ENCODE results near the gene SPINT2. TPM values are rescaled to one million over a fixed set of nuclear protein-coding genes. Genes with fewer than 3 reads are reported as not detected.
A peak's percentile ranks its signal among the peaks of the same experiment; 100 is the strongest.

The SPINT2 gene
- total RNA-seq, 2 donors from 2014 or later, result 415 to 487 TPM

DNA sequence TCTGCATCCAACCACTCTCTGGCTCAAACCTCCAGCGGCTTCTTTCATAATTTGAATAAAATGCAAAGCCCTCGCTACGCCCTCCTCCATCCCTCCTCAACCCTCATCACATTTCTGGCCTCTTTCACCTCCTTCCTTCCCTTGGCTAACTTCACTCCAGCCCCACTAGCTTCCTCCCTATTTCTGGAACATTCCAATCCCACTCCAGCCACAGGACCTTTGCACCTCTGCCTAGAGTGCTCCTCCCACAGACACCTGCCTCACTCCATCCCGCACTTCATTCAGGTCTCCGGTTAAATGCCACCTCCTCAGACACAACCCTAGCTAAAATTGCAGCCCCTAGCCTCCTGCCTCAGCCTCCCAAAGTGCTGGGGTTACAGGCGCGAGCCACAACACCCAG lies 32.5 kb upstream of the SPINT2 start:
- Mint-ChIP-seq H3K9me3 (no peaks in the 10 kb centered on the region), H3K27me3 (ENCODE audit: insufficient read depth) (peaks cover 59% of the 10 kb centered on the region), H3K4me1 (no peaks in the 10 kb centered on the region), H3K36me3 (ENCODE audit: low read depth) (no peaks in the 10 kb centered on the region), H3K27ac (no peak overlapping the region), H3K4me3 (no peak overlapping the region)
- no peak for DNase-seq
- no peaks in the 10 kb centered on the region for H3K9me3 ChIP-seq (ENCODE audit: control insufficient read depth, low read length)
- TF ChIP-seq, protein P1, sequence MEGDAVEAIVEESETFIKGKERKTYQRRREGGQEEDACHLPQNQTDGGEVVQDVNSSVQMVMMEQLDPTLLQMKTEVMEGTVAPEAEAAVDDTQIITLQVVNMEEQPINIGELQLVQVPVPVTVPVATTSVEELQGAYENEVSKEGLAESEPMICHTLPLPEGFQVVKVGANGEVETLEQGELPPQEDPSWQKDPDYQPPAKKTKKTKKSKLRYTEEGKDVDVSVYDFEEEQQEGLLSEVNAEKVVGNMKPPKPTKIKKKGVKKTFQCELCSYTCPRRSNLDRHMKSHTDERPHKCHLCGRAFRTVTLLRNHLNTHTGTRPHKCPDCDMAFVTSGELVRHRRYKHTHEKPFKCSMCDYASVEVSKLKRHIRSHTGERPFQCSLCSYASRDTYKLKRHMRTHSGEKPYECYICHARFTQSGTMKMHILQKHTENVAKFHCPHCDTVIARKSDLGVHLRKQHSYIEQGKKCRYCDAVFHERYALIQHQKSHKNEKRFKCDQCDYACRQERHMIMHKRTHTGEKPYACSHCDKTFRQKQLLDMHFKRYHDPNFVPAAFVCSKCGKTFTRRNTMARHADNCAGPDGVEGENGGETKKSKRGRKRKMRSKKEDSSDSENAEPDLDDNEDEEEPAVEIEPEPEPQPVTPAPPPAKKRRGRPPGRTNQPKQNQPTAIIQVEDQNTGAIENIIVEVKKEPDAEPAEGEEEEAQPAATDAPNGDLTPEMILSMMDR (conservative IDR thresholded peaks at IDR 0.05), result no peak
- H3K9ac ChIP-seq (ENCODE audit: extremely low read depth, low read length, poor library complexity, severe bottlenecking), result no peak overlapping the region
- H3K4me3 ChIP-seq (ENCODE audit: low read length), result no peak overlapping the region
- WGBS, 2 experiments (ENCODE audit: insufficient coverage in 1 of 2, insufficient read length in 1 of 2), result 80 to 91% methylated on average over 3 to 7 of the region's 7 CpGs
- H3K27me3 ChIP-seq (ENCODE audit: control insufficient read depth, insufficient read depth, low read length, poor library complexity, severe bottlenecking), result peaks cover 34% of the 10 kb centered on the region
- H3K36me3 ChIP-seq (ENCODE audit: control insufficient read depth, insufficient read depth, low read length), result no peaks in the 10 kb centered on the region
- no peaks in the 10 kb centered on the region for H3K4me1 ChIP-seq (ENCODE audit: control insufficient read depth, insufficient read depth, low read length)
- H3K27ac ChIP-seq (ENCODE audit: low read depth, low read length), result no peak overlapping the region

DNA sequence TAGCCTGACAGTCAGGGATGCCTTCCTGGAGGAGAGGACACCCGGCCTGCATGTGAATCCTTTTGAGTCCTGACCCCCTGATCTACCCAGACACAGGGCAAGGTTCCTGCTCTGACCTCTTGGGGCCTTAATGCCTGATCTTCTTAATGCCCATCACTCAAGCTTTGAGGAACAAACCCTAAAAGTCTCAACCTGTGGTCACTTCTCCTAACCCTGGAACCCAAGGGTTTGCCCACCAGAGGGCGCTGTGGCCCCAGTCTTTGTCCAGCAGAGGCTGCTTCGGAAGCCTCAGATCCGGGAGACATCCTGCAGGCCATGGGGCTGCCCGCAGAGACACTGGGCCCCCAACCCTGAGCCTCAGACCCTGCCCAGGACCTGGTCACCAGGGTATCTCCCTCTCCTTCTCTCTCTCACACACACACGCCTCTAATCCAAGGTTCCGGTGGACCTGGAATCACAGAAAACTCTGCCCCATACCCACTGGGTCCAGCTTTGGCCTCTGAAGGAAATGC lies 30.6 kb upstream of the SPINT2 start:
- Mint-ChIP-seq H3K4me3 (no peak overlapping the region), H3K27ac (no peak overlapping the region), H3K9me3 (no peaks in the 10 kb centered on the region), H3K27me3 (ENCODE audit: insufficient read depth) (peaks cover 44% of the 10 kb centered on the region), H3K36me3 (ENCODE audit: low read depth) (no peaks in the 10 kb centered on the region), H3K4me1 (no peaks in the 10 kb centered on the region)
- Histone ChIP-seq H3K27ac (ENCODE audit: low read depth, low read length) (no peak overlapping the region), H3K4me3 (ENCODE audit: low read length) (no peak overlapping the region), H3K9me3 (ENCODE audit: control insufficient read depth, low read length) (no peaks in the 10 kb centered on the region), H3K36me3 (ENCODE audit: control insufficient read depth, insufficient read depth, low read length) (no peaks in the 10 kb centered on the region), H3K27me3 (ENCODE audit: control insufficient read depth, insufficient read depth, low read length, poor library complexity, severe bottlenecking) (peaks cover 24% of the 10 kb centered on the region), H3K4me1 (ENCODE audit: control insufficient read depth, insufficient read depth, low read length) (no peaks in the 10 kb centered on the region), H3K9ac (ENCODE audit: extremely low read depth, low read length, poor library complexity, severe bottlenecking) (no peak overlapping the region)
- WGBS, 2 experiments (ENCODE audit: insufficient coverage in 1 of 2, insufficient read length in 1 of 2), result 23 to 59% methylated on average over 3 to 7 of the region's 7 CpGs
- TF ChIP-seq, protein P1 (conservative IDR thresholded peaks at IDR 0.05), result peak; percentile 94
- peak; percentile 96 for DNase-seq

DNA sequence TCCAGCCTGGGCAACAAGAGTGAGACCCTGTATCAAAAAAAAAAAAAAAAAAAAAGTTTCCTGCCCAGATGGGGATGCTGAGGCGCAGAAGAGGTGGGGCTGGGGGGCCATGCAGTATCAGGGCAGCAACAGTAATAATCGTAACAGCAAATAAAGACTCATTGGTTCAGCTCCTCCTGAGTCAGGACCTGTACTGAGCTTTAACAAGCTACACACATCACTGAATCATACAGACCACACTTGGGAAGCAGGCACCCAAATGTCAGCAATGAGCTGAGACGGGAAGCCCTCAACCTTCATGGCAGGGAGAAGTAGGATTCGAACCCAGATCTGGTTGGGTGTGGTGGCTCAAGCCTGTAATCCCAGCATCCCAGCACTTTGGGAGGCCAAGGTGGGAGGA lies 29.8 kb upstream of the SPINT2 start:
- Histone ChIP-seq H3K36me3 (ENCODE audit: control insufficient read depth, insufficient read depth, low read length) (no peaks in the 10 kb centered on the region), H3K9me3 (ENCODE audit: control insufficient read depth, low read length) (no peaks in the 10 kb centered on the region), H3K27ac (ENCODE audit: low read depth, low read length) (no peak overlapping the region), H3K27me3 (ENCODE audit: control insufficient read depth, insufficient read depth, low read length, poor library complexity, severe bottlenecking) (peaks cover 19% of the 10 kb centered on the region), H3K4me3 (ENCODE audit: low read length) (no peak overlapping the region), H3K9ac (ENCODE audit: extremely low read depth, low read length, poor library complexity, severe bottlenecking) (no peak overlapping the region), H3K4me1 (ENCODE audit: control insufficient read depth, insufficient read depth, low read length) (no peaks in the 10 kb centered on the region)
- no peak for DNase-seq
- Mint-ChIP-seq H3K4me3 (no peak overlapping the region), H3K36me3 (ENCODE audit: low read depth) (no peaks in the 10 kb centered on the region), H3K4me1 (no peaks in the 10 kb centered on the region), H3K27me3 (ENCODE audit: insufficient read depth) (peaks cover 41% of the 10 kb centered on the region), H3K9me3 (no peaks in the 10 kb centered on the region), H3K27ac (no peak overlapping the region)
- TF ChIP-seq, protein P1 (conservative IDR thresholded peaks at IDR 0.05), result no peak
- 89 to 100% methylated on average over 2 to 4 of the region's 4 CpGs for WGBS, 2 experiments (ENCODE audit: insufficient coverage in 1 of 2, insufficient read length in 1 of 2)
